ENCODE results near the gene LMTK2. TPM values are rescaled to one million over a fixed set of nuclear protein-coding genes. Genes with fewer than 3 reads are reported as not detected.

The LMTK2 gene
- total RNA-seq, 2 donors from 2014 or later, result 17.1 to 17.6 TPM

DNA sequence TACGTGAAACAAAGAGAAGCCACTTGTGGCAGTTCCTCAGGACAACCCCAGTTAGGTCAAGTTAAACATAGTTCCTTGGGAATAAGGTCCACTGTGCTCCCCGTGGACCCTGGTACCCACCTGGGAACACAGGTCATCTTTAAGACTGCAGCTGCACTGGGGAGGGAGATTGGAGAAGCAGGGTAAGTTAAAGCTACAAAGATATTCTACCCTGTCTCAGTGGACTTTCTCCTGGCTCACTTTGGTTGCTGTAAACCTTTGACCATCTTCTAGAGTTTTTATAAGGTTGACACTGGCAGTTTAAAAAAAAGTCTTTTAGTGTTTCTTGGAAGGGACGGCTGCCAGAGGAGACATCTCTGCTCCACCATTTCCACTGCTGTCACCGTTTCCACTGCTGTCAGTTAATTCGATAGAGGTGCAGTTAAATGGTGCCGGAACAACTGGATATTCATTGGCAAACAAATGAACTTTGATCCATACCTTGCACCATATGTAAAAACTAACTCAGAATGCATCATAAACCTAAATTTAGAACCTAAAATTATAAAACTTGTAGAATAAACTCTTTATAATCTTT, 42.5 kb downstream of the LMTK2 start:
- H3K9me3 ChIP-seq, result no peaks in the 10 kb centered on the region
- H3K27me3 ChIP-seq (replicated peaks; ENCODE audit: insufficient read depth), result no peaks in the 10 kb centered on the region
- peaks cover 13% of the 10 kb centered on the region for H3K36me3 ChIP-seq
- TF ChIP-seq, protein P1, sequence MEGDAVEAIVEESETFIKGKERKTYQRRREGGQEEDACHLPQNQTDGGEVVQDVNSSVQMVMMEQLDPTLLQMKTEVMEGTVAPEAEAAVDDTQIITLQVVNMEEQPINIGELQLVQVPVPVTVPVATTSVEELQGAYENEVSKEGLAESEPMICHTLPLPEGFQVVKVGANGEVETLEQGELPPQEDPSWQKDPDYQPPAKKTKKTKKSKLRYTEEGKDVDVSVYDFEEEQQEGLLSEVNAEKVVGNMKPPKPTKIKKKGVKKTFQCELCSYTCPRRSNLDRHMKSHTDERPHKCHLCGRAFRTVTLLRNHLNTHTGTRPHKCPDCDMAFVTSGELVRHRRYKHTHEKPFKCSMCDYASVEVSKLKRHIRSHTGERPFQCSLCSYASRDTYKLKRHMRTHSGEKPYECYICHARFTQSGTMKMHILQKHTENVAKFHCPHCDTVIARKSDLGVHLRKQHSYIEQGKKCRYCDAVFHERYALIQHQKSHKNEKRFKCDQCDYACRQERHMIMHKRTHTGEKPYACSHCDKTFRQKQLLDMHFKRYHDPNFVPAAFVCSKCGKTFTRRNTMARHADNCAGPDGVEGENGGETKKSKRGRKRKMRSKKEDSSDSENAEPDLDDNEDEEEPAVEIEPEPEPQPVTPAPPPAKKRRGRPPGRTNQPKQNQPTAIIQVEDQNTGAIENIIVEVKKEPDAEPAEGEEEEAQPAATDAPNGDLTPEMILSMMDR (IDR thresholded peaks at IDR 0.05), result no peak
- no peaks in the 10 kb centered on the region for H3K4me1 ChIP-seq (ENCODE audit: control insufficient read depth in 1 of 2, low read depth in 2 of 2)
- H3K27ac ChIP-seq, result no peak overlapping the region
- no peak for ATAC-seq (ENCODE audit: insufficient number of reproducible peaks, low FRiP score, low read depth)
- no peak overlapping the region for H3K4me3 ChIP-seq
- no peak for DNase-seq (ENCODE audit: low spot score)

DNA sequence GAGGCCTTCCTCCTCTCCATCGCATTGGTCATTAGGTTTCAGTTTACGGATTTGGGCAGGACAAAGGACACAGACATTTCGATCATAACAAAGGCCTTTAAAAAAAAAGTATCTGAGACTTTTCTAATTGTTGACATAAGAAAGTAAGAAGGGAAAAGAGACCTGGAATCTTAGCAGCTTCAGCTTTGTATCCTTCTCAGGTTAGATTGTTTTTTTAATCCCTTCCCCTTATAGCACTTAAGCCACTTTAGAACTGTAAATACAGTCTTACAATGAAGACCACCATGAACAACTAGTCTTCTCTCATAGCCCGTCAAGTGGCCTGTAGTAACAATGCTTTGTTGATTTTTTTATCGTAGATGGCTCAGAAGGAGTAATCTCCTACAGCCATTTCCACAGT, 45.2 kb downstream of the LMTK2 start:
- no peaks in the 10 kb centered on the region for H3K9me3 ChIP-seq
- H3K27me3 ChIP-seq (replicated peaks; ENCODE audit: insufficient read depth), result no peaks in the 10 kb centered on the region
- H3K27ac ChIP-seq, result no peak overlapping the region
- ATAC-seq (ENCODE audit: insufficient number of reproducible peaks, low FRiP score, low read depth), result no peak
- no peak overlapping the region for H3K4me3 ChIP-seq
- DNase-seq (ENCODE audit: low spot score), result no peak
- TF ChIP-seq, protein P1 (IDR thresholded peaks at IDR 0.05), result no peak
- H3K36me3 ChIP-seq, result peaks cover 23% of the 10 kb centered on the region
- H3K4me1 ChIP-seq (ENCODE audit: control insufficient read depth in 1 of 2, low read depth in 2 of 2), result no peaks in the 10 kb centered on the region

DNA sequence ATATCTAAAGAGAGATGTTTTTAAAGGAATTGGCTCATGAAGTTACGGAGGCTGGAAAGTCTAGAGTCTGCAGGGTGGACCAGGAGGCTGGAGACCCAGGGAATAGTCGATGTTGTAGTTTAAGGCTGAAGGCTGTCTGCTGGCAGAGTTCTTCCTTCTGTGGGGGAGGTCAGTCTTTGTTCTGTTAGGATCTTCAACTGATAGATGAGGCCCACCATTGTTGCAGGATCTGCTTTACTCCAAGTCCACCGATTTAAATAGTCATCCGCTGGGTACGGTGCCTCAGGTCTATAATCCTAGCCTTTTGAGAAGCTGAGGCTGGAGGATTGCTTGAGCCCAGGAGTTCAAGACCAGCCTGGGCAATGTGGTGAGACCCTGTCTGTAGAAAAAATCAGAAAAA, 50.0 kb downstream of the LMTK2 start:
- DNase-seq (ENCODE audit: low spot score) (no peak), ATAC-seq (ENCODE audit: insufficient number of reproducible peaks, low FRiP score, low read depth) (no peak)
- peaks cover 25% of the 10 kb centered on the region for H3K36me3 ChIP-seq

DNA sequence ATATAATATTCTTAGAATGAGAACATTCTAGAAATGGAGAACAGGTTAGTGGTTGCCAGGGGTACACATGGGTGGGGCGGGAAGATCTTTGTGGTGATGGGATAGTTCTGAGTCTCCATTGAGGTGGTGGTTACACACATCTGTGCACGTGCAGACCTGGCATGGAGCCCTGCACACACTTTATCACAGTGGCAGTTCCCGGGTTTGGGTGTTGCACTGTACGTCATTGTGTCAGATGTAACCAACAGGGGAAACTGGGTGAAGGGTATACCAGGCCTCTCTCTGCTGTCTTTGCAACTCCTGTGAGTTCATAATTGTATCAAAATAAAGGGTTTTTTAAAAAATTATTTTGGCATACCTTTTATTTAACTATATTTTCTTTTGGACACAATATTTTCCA, 51.1 kb downstream of the LMTK2 start:
- Histone ChIP-seq H3K4me1 (ENCODE audit: control insufficient read depth in 1 of 2, low read depth in 2 of 2) (no peaks in the 10 kb centered on the region), H3K9me3 (no peaks in the 10 kb centered on the region), H3K36me3 (peaks cover 17% of the 10 kb centered on the region), H3K27me3 (replicated peaks; ENCODE audit: insufficient read depth) (no peaks in the 10 kb centered on the region), H3K27ac (no peak overlapping the region), H3K4me3 (no peak overlapping the region)
- no peak for ATAC-seq (ENCODE audit: insufficient number of reproducible peaks, low FRiP score, low read depth)
- DNase-seq (ENCODE audit: low spot score), result no peak
- TF ChIP-seq, protein P1 (IDR thresholded peaks at IDR 0.05), result no peak

More for the DNA sequence above, 50.0 kb downstream of the LMTK2 start:
- Histone ChIP-seq H3K9me3 (no peaks in the 10 kb centered on the region), H3K4me1 (ENCODE audit: control insufficient read depth in 1 of 2, low read depth in 2 of 2) (no peaks in the 10 kb centered on the region), H3K27ac (no peak overlapping the region), H3K27me3 (replicated peaks; ENCODE audit: insufficient read depth) (no peaks in the 10 kb centered on the region), H3K4me3 (no peak overlapping the region)
- TF ChIP-seq, protein P1 (IDR thresholded peaks at IDR 0.05), result no peak

DNA sequence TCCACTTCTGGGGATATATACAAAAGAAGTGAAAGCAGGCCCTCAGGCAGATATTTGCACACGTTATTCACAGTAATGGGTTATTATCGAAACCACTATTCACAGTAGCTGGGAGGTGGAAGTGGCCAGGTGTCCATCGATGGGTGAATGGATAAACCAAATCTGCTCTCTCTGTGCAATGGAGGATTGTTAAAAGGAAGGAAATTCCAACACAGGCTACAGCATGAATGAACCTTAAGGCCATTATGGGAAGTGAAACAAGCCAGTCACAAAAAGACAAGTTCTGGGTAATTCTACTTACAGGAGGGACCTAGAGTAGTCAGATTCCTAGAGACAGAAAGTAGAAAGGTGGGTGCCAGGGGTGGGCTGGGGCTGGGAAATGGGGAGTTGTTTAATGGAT, 56.1 kb downstream of the LMTK2 start:
- Histone ChIP-seq H3K27me3 (replicated peaks; ENCODE audit: insufficient read depth) (no peaks in the 10 kb centered on the region), H3K27ac (no peak overlapping the region), H3K36me3 (peaks cover 6% of the 10 kb centered on the region), H3K4me3 (no peak overlapping the region), H3K9me3 (no peaks in the 10 kb centered on the region), H3K4me1 (ENCODE audit: control insufficient read depth in 1 of 2, low read depth in 2 of 2) (peaks cover 0 to 6% of the 10 kb centered on the region in 2 donors)
- ATAC-seq (ENCODE audit: insufficient number of reproducible peaks, low FRiP score, low read depth) (no peak), DNase-seq (ENCODE audit: low spot score) (no peak)
- TF ChIP-seq, protein P1 (IDR thresholded peaks at IDR 0.05), result no peak

Data from thoracic aorta (tissue), 2 donors.